ENCODE measurements around the gene DMAC1. TPM values are rescaled to one million over a fixed set of nuclear protein-coding genes. Genes with fewer than 3 reads are reported as not detected.

The DMAC1 gene
- total and polyA plus RNA-seq, 2 experiments from 2014 or later: 13.1 to 78.2 TPM

- WGBS, 2 experiments (ENCODE audit: low coverage in 1 of 2, low lambda C conversion rate in 2 of 2, missing lambda C conversion rate in 2 of 2): 2 to 7% methylated on average over 2 of the region's 2 CpGs
- Histone ChIP-seq H2AFZ (no peak overlapping the region), H3K27me3 (replicated peaks; ENCODE audit: insufficient read depth) (no peaks in the 10 kb centered on the region), H3F3A (ENCODE audit: insufficient read depth) (no peaks in the 10 kb centered on the region), H3K9ac (no peak overlapping the region), H3K9me3 (ENCODE audit: low read depth) (no peaks in the 10 kb centered on the region), H3K4me3 (no peak overlapping the region), H3K4me1 (ENCODE audit: insufficient read depth) (no peaks in the 10 kb centered on the region), H3K79me2 (ENCODE audit: insufficient read depth) (no peaks in the 10 kb centered on the region), H4K20me1 (ENCODE audit: insufficient read depth) (no peaks in the 10 kb centered on the region), H3K4me2 (ENCODE audit: unreplicated experiment) (no peak overlapping the region), H3K27ac (no peak overlapping the region), H3K36me3 (ENCODE audit: low read depth) (no peaks in the 10 kb centered on the region), H3K9me2 (ENCODE audit: insufficient read depth) (no peaks in the 10 kb centered on the region)
- TF ChIP-seq EZH2 (IDR thresholded peaks at IDR 0.05; ENCODE audit: insufficient read depth, poor library complexity, severe bottlenecking): no peak
- in situ Hi-C loops (cut with MboI): no loop called here
- no peak for DNase-seq
Observed at GRCh38 chr9:7752481-7752880, 47.1 kb downstream of the DMAC1 start.

All from GM23248 (cell line).